Middle frontal gyrus (tissue), 1 donor: ENCODE measurements around the gene TEX2.
"Not testable (repeated sequence)": the region's sequence is repeated elsewhere in the genome, so short reads cannot be mapped to it uniquely, and the experiment has no call there.

ENCODE experiments used
- DNase-seq: peaks from one replicate; pipeline ENCODE4 v3.0.0-alpha.2; 2015; ENCODE audit warnings: low spot score; ENCODE audit errors: extremely low spot score

Gene TEX2

DNA sequence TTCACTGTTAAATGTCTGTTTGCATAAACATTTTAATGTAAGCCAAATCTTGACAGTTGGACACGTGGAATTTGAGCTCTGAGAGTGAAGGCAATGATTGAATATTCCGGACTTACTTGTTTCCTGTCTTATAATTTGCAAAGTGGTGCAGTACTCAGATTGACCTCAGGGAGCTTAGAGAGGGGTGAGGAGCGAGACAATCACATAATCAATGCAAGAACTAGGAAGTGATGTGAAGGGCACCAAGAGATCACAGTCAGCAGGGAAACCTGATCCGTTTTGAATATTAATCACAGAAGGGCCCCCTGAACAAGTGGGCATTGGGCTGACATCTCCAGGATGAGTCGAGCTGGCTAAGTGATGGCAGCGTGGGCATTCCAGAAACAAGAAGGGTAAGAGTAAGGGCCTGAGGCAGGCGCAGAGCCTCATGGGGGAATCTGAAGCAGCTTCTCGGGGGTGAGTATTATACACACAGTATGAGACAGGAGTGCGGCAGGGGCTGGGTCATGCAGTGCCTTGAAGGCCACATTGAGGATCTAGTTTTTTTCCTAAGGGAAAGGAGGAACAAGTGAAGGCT, 26.1 kb downstream of the TEX2 start:
- no peak for DNase-seq

DNA sequence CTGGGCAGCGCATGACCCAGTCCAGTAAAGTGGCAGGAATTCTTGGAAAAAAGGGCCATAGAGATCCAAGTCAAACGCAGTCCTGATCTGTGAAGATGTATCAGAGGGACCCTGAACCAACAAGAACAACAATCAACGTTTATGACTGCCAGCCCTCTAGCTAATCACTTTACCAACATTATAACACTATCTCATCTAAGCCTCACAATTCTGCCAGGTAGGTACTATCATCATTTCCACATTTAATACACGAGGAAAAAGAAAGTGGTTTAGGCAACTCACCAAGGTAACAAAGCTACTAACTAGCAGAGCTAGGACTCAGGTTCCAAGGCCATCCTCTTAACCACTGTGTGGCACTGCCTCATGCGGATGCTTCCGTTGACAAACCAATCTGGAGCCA, 28.1 kb downstream of the TEX2 start:
- DNase-seq: no peak

DNA sequence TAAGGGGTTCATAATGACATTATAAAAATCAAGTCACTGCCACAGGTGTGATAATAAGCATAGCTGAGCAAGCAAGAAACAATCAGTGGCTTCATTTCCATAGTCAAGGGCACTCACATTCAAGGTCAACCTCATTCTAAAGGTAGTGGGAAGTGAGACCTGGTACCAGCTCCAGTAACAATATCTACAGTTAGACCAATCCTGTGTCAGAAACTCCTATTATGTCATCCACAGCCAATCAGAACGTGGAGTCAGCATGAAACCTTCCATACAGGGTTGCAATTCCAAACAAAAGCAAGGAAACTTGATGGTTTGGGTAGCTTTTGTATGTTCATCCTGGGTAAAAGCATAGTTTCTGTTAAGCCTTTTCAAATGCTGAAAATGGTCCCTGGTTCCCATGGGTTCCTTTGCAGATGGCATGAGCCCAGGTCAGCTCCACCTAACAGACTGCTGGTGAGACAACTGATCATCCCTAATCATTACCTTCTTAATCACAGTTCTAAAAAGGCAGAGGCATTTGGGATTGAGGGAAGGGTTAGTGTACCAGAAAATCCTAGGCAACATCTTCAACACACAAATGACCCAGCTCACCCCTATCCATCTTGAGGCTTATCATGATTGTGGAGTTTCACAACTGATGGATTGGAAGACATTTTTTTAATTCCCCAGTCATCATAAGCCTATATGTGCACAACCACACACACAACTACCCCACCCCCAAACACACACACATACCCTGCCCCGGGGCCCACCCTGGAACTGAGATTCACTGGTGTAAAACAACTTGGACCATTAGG, 30.4 kb downstream of the TEX2 start:
- DNase-seq: no peak

DNA sequence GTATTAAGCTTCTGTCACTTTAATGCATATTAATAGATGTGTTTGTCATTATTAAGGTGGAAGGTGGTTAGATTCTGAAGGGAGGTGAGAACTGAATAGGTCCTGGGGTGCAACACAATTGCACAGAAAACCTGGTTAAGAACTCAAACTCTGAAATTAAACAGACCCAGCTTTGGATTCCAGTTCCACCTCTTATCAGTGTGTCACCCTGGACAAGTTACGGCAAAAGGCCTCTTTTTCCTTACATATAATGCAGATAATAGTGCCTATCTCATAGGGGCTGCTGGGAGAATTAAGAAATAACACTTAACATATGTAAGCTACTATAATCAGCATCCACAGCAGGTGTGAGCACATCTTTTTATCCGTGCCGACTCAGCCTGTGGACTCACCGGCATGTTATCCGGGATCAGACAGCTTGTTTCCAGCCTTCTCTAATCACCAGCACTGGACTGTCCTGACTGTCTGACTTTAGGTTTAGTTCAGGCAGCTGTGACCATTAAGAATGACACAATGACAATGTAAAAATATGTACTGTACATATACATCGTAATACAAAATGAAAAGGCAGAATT, 31.4 kb downstream of the TEX2 start:
- no peak for DNase-seq

DNA sequence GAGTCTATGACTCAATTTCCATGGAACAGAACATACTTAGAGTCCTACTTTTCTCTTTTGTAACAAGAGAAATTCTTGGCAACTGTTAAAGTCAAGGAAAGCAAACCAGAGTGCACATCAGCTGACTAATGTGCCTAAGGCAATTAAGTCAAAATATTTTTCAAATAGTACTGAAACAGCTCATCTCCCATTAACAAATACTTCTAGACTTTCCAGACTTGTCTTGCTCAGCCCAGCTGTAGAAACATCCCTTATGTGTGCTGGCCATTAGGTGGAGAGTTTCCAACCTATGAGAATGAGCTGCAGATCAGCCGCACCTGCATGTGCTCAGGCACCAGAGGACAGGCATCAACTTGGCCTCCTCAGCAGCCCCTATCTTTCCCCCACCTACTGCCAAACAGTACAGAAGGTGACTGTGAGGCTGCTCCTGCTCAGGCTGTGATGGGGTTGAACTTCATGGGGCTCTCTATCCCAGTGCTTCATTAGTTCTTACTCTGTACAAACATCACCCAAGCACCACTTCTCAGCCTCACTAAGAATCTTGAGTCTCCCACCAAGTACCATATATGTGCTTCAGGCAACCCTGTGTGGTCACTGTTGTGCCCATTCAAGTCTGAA, 32.2 kb downstream of the TEX2 start:
- no peak for DNase-seq

DNA sequence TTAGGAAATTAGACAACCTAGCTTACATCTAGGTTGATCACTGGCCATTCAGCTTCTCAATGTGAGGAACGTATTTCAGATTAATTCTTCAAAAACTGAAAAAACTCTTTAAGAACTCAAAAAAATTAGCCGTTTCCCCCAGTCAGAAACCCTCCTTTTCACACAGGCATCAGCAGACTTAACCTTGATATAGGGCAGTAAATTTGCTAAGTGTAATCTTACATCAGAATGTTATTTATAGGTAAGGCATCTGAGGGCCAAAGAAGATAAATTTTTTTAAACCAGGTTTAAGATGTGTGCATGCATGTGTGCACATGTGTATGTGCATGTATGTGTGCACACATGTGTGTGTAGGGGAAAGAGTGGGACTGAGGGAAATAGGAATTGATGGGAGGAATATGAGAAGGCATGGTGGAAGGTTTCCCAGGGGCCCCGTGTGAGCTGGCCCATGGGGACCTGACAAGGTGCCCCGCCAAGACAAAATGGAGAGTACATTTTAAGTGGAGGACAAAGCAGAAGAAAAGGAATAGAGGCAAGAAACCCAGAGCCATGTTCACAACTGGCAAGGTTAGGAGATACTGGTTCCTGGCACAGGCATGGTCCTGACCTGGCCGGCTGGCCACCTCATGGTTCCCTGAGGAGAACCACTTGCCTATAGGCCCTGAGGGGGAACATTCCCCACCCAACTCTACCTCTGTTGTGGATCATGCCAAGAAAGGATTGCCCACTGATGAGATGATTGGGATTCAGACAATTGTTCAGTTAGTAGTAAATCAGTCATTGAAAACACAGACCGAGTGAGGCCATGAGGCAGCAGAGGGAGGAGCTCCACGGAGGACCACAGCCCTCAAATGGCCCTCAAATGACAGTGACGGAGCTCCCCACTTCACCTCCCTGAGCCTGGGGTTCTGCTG, 33.0 kb downstream of the TEX2 start:
- no peak for DNase-seq

DNA sequence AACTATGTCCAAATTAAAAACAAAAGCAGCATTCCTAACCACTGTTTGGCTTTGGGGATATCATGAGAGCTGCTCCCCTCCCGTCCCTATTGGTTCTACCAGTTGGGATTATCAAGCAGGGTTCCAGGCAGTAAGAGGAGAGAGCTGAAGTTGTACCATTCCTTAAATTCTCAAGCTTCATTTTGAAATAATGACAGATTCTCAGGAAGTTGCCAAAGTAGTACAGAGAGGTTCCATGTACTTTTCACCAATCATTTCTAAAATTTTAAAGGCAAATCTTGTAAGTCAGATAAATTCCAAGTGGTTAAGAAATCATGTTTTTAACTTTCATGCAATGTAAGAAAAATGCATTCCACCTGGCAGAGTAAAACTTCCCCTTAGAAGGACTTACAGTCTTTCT, 36.9 kb downstream of the TEX2 start:
- no peak for DNase-seq

DNA sequence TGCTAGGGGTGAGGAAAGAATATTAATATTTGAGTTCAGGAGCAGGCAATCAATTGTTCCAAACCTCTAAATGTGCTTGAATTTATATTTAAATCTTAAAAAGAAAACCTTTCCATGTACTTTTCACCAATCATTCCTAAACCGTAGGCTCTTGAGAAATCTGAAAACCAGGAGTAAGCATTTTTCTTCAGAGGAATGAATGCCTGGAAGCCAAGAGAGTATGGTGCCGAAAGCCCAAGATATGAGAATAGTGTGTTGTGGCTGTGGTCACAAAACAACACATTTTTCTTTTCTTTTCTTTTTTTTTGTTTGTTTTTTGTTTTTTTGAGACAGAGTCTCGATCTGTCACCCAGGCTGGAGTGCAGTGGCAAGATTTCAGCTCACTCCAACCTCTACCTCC, 37.6 kb downstream of the TEX2 start:
- DNase-seq: no peak

DNA sequence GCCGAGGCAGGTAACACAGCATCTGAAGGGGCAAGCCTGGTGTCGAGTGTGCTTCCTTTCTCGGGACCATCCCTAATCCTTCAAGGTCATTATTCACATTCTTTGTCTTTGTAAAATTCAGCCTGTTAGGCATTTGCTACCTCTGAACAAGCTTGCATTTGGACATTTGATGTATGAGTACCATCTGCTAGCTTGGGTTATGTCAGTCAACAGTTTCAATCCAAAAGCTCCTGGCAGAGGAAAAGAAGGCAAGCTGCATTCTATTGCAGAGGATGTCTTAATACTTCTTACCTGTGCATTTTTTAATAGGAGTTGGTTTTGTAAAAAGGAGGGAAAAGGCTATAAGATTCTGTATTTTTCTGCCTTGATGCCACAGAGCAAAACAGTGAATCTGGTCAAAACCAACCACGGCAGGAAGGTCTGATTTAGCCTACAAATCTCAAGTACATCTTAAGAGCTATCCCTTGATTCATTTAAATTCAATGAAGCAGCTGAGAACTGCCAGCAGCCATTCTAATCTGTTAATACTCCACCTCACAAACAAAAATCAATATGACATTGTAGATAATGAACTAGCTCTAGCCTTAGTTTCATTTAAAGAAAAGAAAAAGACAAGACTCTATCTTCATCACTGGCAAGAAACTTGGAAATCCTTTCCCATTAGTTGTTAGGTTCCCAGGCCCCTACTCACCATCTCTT, 39.0 kb downstream of the TEX2 start:
- no peak for DNase-seq

DNA sequence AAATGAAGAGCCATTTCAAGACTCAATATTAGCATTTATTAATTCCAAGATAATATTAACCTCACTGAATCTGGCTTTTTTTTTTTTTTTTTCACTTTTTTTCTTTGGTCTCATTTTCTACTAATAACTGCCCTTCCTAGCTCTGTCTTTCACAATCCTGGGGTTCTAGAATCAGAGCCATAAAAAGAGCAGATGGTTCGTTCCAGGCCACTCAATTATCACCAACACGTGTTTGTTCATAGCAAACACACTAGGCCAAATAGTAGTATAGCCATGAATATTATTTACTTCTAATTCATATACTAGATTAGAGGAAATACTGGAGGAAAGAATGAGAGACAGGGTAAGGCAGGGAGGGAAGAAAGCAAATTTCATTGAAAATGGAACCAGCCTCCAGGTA, 39.8 kb downstream of the TEX2 start:
- DNase-seq: no peak

DNA sequence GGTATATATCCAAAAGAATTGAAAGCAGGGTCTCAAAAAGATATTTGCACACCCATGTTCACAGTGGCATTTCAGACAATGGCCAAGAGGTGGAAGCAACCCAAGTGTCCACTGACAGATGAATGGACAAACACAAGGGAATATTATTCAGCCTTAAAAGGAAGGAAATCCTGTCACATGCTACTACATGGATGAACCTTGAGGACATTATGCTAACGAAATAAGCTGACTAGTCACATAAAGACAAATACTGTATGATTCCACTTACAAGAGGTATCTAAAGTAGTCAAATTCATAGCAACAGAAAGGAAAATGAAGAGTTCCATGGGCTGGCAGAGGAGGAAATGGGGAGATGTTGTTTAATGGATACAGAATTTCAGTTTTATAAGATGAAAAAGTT, 41.4 kb downstream of the TEX2 start:
- DNase-seq: no peak

DNA sequence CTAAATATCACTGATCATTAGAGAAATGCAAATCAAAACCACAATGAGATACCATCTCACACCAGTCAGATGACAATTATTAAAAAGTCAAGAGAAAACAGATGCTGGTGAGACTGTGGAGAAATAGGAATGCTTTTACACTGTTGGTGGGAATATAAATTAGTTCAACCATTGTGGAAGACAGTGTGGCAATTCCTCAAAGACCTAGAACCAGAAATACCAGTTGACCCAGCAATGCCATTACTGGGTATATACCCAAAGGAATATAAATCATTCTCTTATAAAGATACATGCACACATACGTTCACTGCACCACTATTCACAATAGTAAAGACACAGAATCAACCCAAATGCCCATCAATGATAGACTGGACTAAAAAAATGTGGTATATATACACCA, 42.5 kb downstream of the TEX2 start:
- not testable (repeated sequence) for DNase-seq

DNA sequence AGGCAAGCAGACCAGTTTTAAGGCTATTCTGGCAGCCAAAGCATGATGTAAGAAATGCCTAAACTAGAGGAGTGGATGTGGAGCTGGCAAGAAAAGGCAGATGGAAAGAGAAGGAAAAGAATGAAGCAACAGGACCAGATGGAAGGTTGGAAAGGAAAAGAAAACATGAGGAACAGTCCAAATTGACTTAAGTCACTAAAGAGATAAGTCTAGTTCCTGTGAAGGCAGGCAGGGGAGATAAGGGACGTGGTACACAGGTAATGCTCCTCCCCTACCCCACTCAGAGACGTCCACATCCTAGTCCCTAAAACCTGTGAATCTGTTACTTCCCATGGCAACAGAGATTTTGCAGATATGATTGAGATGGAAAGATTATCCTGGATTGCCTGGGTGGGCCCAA, 43.5 kb downstream of the TEX2 start:
- DNase-seq: no peak

DNA sequence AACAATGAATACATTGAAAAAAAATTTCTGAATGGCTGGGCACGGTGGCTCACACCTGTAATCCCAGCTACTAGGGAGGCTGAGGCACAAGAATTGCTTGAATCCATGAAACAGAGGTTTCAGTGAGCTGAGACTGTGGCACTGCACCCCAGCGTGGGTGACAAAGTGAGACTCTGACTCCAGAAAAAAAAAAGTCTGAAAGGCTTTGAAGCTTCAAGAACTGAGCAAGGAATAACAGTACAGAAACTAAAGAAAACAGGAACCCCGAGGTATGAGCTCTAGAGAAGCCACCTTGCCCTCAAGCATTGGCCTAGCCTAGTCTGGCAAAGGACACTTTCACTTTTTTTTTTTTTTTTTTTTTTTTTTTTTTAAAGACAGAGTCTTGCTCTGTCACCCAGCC, 45.0 kb downstream of the TEX2 start:
- DNase-seq: no peak

DNA sequence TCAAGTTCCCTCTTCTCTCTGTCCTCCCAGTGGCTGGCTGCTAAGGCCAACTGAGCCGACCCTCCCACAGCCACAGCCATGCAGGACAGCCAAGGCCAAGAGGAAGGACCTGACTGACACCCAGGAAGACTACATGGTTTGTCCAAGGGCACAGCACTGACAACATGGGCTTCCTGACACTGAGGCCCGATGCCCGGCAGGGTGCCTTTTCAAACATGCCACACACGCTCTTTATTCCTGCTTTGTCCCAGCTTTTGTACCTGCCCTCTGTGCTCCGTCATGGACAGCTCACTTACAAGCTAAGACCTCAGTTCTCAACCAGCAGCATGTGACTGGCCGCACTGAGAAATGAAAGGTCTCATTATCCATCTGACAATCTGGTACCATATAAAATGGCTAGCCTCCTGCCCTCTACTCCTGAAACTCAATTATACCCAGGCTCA, 45.8 kb downstream of the TEX2 start:
- no peak for DNase-seq

DNA sequence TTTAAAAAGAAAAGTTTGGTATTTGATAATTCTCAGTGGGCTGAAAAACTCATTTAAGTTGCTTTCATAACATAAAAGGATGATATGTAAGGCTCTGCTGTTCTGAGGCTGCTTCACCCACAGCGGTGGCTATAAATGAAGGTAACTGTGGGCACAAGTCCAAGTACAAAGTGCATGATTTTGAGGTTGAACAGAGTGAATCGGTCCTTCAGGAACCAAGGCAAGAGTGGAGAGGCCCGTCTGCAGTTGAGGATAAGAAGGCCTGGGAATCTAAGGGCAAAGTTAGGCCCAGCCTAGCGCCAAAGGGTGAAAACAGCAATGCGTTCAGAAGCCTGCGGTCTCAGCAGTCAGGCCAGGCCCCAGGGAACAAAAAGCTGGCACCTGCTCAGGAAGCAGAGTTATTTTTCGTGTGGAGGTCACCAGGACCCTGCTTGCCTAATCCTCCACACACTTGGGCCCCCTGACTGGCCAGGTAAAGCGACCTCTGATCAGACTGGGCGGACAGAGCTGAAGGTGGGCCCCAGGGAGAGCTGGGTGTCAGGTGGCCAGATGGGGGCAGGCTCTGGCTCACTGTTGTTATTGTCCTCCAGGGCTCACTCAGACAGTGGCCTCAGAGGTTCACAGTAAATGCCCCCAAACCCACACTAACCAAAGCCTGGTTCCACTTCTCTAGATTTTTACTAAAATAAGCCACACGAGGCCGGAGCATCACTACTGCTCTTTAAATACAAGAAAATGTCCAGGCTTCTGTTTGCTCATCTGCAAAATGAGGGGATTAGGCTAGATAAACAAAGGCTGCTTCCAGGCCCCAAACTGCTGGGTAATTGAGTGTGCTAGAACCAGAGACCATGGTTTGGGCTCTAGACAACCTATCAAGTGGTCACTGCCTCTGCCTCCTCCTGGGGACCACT, 46.5 kb downstream of the TEX2 start:
- DNase-seq: no peak

DNA sequence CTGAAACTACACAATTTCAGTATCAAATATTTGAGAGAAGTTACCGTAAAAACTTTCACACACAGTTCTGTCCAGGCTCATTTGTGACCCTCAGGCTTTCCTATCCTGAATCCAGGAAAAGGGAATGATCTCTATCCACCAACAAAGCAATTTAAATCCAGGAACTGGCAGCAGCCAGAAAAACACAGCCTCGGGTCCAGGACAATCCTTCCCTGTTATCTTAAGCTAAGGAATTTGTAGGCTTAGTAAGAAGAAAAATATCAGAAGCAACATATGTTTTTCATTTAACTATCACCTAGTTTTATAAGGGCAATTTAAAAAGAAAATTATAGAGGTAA, 47.1 kb downstream of the TEX2 start:
- DNase-seq: no peak

DNA sequence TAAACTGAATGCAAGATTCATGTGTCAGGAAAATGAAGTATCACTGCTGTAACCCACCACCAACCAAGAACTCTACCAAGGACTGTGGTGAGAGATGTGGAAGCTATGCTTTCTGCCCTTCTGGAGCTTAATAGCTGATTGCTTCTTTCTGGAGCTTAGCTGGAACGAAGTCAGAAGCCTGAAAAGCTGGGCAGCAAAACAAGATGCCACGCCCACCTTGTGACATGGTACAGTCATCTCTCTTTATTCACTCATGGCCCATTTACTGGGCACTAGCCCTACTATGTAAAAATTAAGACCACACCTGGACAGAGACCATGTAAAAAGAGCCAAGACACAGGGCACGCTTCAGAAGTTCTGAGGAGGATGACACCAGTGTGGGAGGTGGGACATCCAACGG, 48.1 kb downstream of the TEX2 start:
- DNase-seq: no peak

DNA sequence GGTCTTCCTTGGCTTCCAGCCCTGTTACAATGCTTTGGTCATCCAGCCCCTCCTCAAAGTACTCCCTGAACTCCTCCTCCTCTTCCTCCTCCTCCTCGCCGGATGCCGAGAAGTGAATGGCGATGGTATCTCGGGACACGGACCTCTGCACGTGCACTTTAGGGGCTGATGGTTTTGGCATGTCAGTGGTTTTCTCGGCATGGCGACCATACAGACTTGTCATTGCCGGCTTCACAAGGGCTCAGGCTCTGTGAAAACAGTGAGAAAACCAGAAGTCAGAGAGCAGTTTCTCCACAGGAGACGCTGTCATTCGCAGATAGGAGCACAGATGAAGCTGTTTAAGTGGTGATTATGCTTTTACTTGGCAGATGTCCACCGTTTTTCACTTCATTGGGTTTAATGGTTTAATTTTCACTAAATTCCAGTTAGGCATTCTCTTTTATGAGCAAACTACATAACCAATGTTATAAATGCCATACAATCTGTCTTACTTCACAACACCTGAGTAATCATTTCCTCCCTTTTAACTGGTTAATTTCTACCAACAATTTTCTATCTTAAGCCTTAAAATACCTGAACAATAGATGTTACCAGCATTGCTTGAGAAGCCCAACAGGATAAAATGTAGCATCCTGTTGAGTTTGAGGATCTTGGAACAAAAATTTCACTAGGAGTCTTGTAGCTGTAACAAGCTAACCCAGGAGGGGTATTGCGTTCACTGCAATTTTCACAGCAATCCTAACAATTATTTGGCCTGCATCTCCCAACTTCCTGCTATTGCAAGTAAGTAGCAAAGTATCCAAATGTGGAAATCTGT, 48.9 kb downstream of the TEX2 start:
- DNase-seq: no peak
